OCI-LY7 (cell line): ENCODE measurements around the gene C21orf91.

Experiments
- CTCF ChIP-seq: fragments of 200-600 bp; sonication (generic); conservative IDR thresholded peaks from 2 replicates; pipeline ENCODE4 v1.5.1; 2014; ENCODE audit warnings: mild to moderate bottlenecking, antibody characterized with exemption, low read length, moderate library complexity, mixed read lengths
- EZH2phosphoT487 ChIP-seq: fragments of 200-600 bp; sonication (generic); IDR thresholded peaks from 2 replicates; pipeline ENCODE4 v1.6.1; 2018; ENCODE audit warnings: low read depth, borderline replicate concordance, mild to moderate bottlenecking, mixed run types, antibody characterized with exemption, low read length, moderate library complexity, mixed read lengths

- no peak for TF ChIP-seq CTCF
- no peak for TF ChIP-seq EZH2phosphoT487
These were observed 4.7 kb upstream of the C21orf91 start for GRCh38 chr21:17823846-17824245.
